Activated CD4-positive, alpha-beta memory T cell treated with anti-CD3 and anti-CD28 coated beads for 36 hours (primary cell): ENCODE results near the gene CDC26. TPM values are rescaled to one million over a fixed set of nuclear protein-coding genes. Genes with fewer than 3 reads are reported as not detected.

Experiments used
- total RNA-seq, 2 experiments: library from RNA; stranded (reverse); gene quantifications; one replicate each; pipeline ENCODE4 v1.2.3, GENCODE V29; 2021

Gene CDC26
- total RNA-seq, 2 experiments from 2014 or later, result 49.8 to 50.9 TPM

Other genes starting within 250 kb of the CDC26 start
- gene ZFP37, start 218.8 kb downstream of the CDC26 start, total RNA-seq, result 1 to 10 TPM; 1.1 to 1.5 TPM
- gene SLC31A2, start 124.6 kb downstream of the CDC26 start, total RNA-seq, result 1 to 10 TPM; 5.1 to 6.7 TPM
- gene FKBP15, start 54.3 kb downstream of the CDC26 start, total RNA-seq, result 10 to 100 TPM; 25.8 to 27.7 TPM
- gene SLC31A1, start 54.0 kb downstream of the CDC26 start, total RNA-seq, result 10 to 100 TPM; 12.1 to 12.5 TPM
- gene PRPF4, start 86 bp upstream of the CDC26 start, total RNA-seq, result 10 to 100 TPM; 47.6 to 48.7 TPM
- under 1 TPM; 0.36 to 0.39 TPM for gene RNF183, start 27.8 kb upstream of the CDC26 start, total RNA-seq
- gene WDR31, start 64.7 kb upstream of the CDC26 start, total RNA-seq, result 1 to 10 TPM; 1.6 to 2.4 TPM
- 1 to 10 TPM; 7.6 to 8.5 TPM for gene BSPRY, start 74.0 kb upstream of the CDC26 start, total RNA-seq
- gene HDHD3, start 101.4 kb upstream of the CDC26 start, total RNA-seq, result 10 to 100 TPM; 17.2 to 17.7 TPM
- gene ALAD, start 125.7 kb upstream of the CDC26 start, total RNA-seq, result 10 to 100 TPM; 21.4 to 22.9 TPM
- gene POLE3, start 135.1 kb upstream of the CDC26 start, total RNA-seq, result 10 to 100 TPM; 44.3 to 45.0 TPM
- gene C9orf43, start 135.2 kb upstream of the CDC26 start, total RNA-seq, result under 1 TPM; 0.65 to 0.81 TPM
- gene RGS3, start 188.2 kb upstream of the CDC26 start, total RNA-seq, result 10 to 100 TPM; 54.4 to 57.7 TPM